ENCODE results near the gene ST7.

GRCh38 chr7:117237646-117238045 lies 284.3 kb downstream of the ST7 start:
- TF ChIP-seq SP1 (CRISPR knock-in tag; conservative IDR thresholded peaks at IDR 0.05) (no peak), MAX (CRISPR knock-in tag; IDR thresholded peaks at IDR 0.05) (no peak), CTCF (IDR thresholded peaks at IDR 0.05) (no peak), KAT7 (CRISPR knock-in tag; IDR thresholded peaks at IDR 0.05; ENCODE audit: borderline replicate concordance) (no peak), FOXK1 (CRISPR knock-in tag; IDR thresholded peaks at IDR 0.05) (no peak), EMX1 (CRISPR knock-in tag; IDR thresholded peaks at IDR 0.05) (no peak), CDX4 (CRISPR knock-in tag; IDR thresholded peaks at IDR 0.05; ENCODE audit: borderline replicate concordance) (no peak), MXD4 (CRISPR knock-in tag; IDR thresholded peaks at IDR 0.05; ENCODE audit: borderline replicate concordance) (no peak), JUN (CRISPR knock-in tag; IDR thresholded peaks at IDR 0.05) (no peak), USF2 (CRISPR knock-in tag; IDR thresholded peaks at IDR 0.05) (no peak), ZNF423 (CRISPR knock-in tag; IDR thresholded peaks at IDR 0.05) (no peak), USF1 (CRISPR knock-in tag; IDR thresholded peaks at IDR 0.05) (no peak), NFE2L1 (CRISPR knock-in tag; IDR thresholded peaks at IDR 0.05) (no peak)

Data from WTC11 (cell line).